ENCODE measurements around the gene MAPK4.
"Not testable (repeated sequence)": the region's sequence is repeated elsewhere in the genome, so short reads cannot be mapped to it uniquely, and the experiment has no call there.

Gene MAPK4

GRCh38 chr18:50559752-50560680 is at the start of gene MAPK4:
Gene MAPK4 (plus strand): TSS chr18:50560087. CDS start chr18:50663959, 103,872 bp downstream.
- in situ Hi-C loops (cut with MboI; ENCODE audit: low sequenced_read_pairs): no loop called here

DNA sequence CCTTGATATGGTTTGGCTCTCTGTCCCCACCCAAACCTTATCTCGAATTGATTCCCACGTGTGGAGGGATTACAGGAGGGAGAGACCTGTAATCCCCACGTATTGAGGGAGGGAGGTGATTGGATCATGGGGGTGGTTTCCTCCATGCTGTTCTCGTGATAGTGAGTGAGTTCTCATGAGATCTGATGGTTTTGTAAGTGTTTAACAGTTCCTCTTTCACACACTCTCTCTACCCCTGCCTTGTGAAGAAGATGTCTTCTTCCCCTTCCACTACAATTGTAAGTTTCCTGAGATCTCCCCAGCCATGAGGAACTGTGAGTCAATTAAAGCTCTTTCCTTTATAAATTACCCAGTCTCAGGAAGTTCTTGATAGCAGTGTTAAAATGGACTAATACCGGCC is 42.6 kb upstream of the MAPK4 start:
- in situ Hi-C loops (cut with MboI; ENCODE audit: low sequenced_read_pairs): not testable (repeated sequence)

GRCh38 chr18:50518787-50519546 is 40.9 kb upstream of the MAPK4 start:
- in situ Hi-C loops (cut with MboI; ENCODE audit: low sequenced_read_pairs): no loop called here

- in situ Hi-C loops (cut with MboI; ENCODE audit: low sequenced_read_pairs): no loop called here
Measured at GRCh38 chr18:50523165-50523564, 36.7 kb upstream of the MAPK4 start.

GRCh38 chr18:50527636-50528307 is 32.1 kb upstream of the MAPK4 start:
- in situ Hi-C loops (cut with MboI; ENCODE audit: low sequenced_read_pairs): no loop called here

DNA sequence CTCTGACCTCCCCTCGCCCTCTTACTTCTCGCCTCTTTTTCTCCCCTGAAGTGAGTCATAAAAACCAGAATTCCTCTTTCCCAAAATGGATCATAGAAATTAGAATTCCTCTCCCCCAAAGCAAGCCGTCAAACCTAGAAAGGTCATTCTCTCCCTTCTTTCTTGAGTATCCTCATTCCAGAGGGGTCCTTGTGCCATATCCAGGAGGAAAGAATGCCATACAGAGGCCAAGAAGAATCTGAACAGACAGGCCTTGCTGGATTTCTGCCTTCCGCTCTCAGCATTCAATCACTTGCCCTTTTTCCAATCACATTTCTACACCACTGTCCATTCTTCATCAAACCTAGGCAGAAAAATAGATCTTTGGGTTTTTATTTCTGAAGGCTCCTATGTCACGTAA is 31.1 kb upstream of the MAPK4 start:
- in situ Hi-C loops (cut with MboI; ENCODE audit: low sequenced_read_pairs): no loop called here

DNA sequence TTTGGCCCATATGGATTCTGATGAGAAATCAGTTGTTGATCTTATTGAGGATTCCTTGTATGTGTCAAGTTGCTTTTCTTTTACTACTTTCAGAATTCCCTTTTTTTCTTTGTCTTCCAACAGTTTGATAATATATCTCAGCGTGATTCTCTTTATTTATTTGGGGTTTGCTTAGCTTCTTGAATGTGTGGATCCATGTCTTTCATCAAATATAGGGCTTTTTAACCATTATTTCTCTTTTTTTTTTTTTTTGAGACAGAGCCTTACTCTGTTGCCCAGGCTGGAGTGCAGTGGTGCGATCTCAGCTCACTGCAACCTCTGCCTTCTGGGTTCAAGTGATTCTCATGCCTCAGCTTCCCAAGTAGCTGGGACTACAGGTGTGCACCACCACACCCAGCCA is 26.1 kb upstream of the MAPK4 start:
- in situ Hi-C loops (cut with MboI; ENCODE audit: low sequenced_read_pairs): not testable (repeated sequence)

- in situ Hi-C loops (cut with MboI; ENCODE audit: low sequenced_read_pairs): not testable (repeated sequence)
Measured at GRCh38 chr18:50544476-50544875, 15.4 kb upstream of the MAPK4 start.

DNA sequence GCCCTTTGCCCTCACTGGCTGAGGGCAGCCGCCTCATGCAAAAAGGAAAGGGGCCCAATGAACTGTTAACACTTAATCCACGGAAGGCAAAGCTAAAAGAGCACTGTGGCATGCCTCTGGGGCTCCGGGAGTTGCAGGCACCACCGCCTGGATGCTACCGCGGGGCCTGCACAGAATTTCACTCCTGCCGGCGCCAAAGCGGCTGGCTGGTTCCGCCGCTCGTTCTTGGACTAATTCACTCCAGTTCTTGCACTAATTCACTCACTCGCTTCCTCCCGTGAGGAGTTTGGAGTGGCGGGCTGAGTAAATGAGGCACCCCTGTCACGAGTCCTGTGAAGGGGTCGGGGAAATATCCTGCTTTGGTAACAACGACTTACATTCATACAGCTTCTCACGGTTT is 14.0 kb upstream of the MAPK4 start:
- in situ Hi-C loops (cut with MboI; ENCODE audit: low sequenced_read_pairs): no loop called here

GRCh38 chr18:50548160-50548559 is 11.7 kb upstream of the MAPK4 start:
- in situ Hi-C loops (cut with MboI; ENCODE audit: low sequenced_read_pairs): no loop called here

- in situ Hi-C loops (cut with MboI; ENCODE audit: low sequenced_read_pairs): not testable (repeated sequence)
Measured at GRCh38 chr18:50551651-50552050, 8.2 kb upstream of the MAPK4 start.

DNA sequence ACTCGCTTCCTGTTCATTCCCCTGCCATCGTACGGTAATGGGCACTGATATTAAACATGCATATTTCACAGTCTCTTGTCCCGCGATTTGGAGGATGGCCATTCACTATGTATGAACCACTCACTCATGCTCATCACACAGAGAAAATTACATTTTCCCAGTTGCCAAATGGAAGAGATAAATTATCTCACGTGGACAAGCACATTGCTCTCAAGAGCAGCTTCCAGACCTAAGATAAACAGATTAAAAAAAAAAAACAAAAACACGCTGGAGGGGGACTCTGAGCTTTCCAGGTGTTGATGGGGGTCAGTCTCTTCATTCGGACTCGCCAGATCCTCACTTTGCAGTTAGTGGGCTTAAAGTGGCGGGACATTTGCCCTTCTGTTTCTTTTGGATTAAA is 1.7 kb upstream of the MAPK4 start:
- in situ Hi-C loops (cut with MboI; ENCODE audit: low sequenced_read_pairs): no loop called here

DNA sequence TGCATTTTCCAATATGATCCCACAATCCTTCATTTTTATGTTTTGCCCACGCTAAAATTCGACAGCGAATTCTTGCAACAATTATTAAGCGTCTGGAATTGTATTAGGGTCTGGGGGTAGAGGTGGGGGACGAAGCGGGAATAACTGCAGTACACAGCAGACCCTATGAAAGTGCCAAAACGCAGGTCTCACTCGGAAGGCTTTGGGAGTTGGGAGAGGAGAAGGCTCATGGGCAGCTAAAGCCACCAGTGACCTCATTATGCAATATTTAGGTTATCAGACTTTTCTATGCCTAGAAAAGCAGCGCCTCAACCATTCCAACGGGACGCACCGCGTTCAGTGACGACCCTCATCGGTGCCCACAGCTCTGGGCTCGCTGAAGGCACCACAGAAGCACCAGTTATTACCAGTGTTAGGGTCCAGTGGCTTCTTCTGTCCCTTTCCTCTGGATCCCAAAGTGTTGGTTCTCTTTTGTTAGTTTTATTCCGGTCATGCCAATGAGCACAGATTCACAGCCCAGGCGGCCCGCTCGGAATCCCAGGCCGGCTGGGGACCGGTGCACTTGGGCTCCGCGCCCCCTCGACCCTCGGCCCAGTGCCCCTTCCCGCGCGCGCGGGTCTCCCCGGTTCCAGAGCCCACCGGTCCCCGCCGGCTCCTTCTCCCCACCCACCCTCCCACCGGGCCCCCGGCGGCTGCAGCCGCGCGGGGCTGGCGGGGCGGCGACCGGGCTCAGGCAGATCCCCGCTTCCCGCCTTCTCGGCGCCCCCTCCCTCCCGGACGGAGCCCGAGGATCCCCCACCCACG is 737 bp upstream of the MAPK4 start:
- in situ Hi-C loops (cut with MboI; ENCODE audit: low sequenced_read_pairs): no loop called here

DNA sequence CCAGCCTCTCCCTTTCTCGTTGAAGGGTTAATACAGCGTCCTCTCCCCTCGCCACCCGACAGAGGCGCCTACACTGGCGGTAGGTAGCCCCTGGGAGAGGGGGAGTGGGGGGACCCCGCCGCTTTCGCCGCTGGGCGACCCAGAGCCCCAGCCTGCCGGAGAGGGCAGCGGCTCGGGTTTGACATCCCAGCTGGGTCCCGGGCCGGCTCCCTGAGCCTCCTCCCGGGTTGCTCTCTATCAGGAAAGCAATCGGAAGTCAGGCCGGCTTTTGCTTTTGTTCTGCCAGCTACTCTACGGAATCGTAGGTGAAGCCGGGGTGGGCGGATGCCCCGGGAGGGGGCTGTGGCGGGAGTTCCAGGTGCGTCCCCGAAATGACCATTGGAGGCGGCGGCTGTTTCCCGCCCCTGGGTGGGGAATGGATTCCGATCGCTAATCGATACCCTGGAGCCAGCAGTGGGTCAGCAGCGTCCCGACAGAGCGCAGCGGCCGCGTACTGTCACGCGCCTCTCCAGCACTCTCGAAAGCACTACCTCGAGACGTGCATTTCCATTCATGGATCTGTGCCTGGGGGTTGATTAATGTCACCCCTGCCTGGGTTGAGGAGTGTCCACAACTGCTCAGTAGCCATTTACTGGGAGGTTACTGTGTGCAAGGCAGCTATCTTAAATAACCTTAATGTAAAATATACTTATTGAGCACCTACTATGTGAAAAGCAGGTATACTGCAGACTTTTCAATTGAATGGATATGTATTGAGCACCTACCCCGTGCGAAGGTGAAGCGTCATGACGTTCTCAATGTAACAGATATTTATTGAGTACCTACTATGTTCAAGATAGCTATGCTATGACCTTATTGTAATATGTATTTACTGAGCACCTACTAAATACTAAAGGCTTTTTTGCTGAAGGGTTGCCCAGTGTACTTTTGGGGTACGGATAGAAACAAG is 1.1 kb downstream of the MAPK4 start:
- in situ Hi-C loops (cut with MboI; ENCODE audit: low sequenced_read_pairs): no loop called here

GRCh38 chr18:50562258-50562657 is 2.4 kb downstream of the MAPK4 start:
- in situ Hi-C loops (cut with MboI; ENCODE audit: low sequenced_read_pairs): not testable (repeated sequence)

DNA sequence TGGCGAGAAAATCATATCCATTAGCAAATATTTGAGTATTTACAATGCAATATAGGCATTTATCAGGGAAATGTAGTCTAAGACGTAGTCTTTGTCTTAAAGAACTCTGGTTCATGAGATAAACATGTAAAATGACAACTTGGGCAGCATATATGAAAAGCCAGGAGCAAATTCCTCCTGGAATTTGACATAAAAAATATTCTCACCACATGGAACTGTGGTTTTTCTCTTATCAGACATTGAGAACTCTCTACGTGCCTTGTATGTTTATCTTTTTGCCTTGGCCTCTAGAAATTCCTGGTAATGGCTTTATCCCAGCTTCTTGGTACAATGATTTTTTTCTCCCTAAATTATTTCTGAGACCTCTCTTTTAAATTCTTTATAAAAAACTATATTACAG is 2.8 kb downstream of the MAPK4 start:
- in situ Hi-C loops (cut with MboI; ENCODE audit: low sequenced_read_pairs): no loop called here

- in situ Hi-C loops (cut with MboI; ENCODE audit: low sequenced_read_pairs): no loop called here
Measured at GRCh38 chr18:50563376-50563775, 3.5 kb downstream of the MAPK4 start.

DNA sequence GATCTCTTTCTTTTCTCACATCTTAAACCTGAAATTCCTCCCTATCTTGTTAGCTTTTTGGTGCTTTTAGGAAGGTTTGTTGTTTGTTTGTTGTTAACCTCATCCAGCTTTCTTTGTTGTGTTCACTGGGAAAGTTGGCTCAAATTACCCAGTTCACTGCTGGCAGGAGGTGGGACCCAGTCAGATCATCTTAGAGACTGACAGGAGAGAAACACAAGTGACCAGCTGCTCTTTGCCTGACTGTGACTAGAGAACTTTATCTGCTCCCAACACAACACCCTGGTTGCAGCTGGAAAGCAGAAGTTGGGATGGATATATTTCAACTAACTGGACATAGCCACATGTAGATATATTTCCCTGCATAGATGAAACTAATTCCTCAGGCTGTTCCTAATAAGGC is 10.0 kb downstream of the MAPK4 start:
- in situ Hi-C loops (cut with MboI; ENCODE audit: low sequenced_read_pairs): no loop called here

GRCh38 chr18:50571606-50572005 is 11.7 kb downstream of the MAPK4 start:
- in situ Hi-C loops (cut with MboI; ENCODE audit: low sequenced_read_pairs): no loop called here

Measured in HL-60/S4 (cell line).